SK-N-SH (cell line): Measurements from ENCODE around the gene STK39.

Experiments used
- CHD2 ChIP-seq: fragments of 150-350 bp; IDR thresholded peaks from 2 replicates; pipeline ENCODE4 v1.6.1; 2018; ENCODE audit warnings: low read length; ENCODE audit not compliant: partially characterized antibody
- CTCF ChIP-seq: fragments of 200-600 bp; sonication (generic); IDR thresholded peaks from 2 replicates; pipeline ENCODE4 v1.6.1; 2017; ENCODE audit warnings: antibody characterized with exemption, mild to moderate bottlenecking, moderate library complexity
- EP300 ChIP-seq, 2 experiments: IDR thresholded peaks; 2 replicates each; pipeline versions ENCODE4 v1.4.0 to v1.6.1; 2012; ENCODE audit warnings: borderline replicate concordance in 1 of 2, low read depth in 1 of 2, low read length in 1 of 2
- EZH2phosphoT487 ChIP-seq: fragments of 200-600 bp; sonication (generic); IDR thresholded peaks from 2 replicates; pipeline ENCODE4 v1.6.1; 2017; ENCODE audit warnings: low read depth, mixed run types, mild to moderate bottlenecking, antibody characterized with exemption, moderate library complexity, borderline replicate concordance
- FOXM1 ChIP-seq: IDR thresholded peaks from 2 replicates; pipeline ENCODE4 v1.4.0; 2012; ENCODE audit warnings: low read depth, mild to moderate bottlenecking
- GABPA ChIP-seq: IDR thresholded peaks from 2 replicates; pipeline ENCODE4 v1.4.0; 2012; ENCODE audit warnings: low read depth, mild to moderate bottlenecking
- JUND ChIP-seq: IDR thresholded peaks from 2 replicates; pipeline ENCODE4 v1.4.0; 2012
- MAX ChIP-seq: IDR thresholded peaks from 2 replicates; pipeline ENCODE4 v1.4.0; 2012; ENCODE audit warnings: low read depth
- NRF1 ChIP-seq: IDR thresholded peaks from 2 replicates; pipeline ENCODE4 v1.6.1; 2012; ENCODE audit warnings: low read depth, mild to moderate bottlenecking, low read length
- POLR2AphosphoS5 ChIP-seq: IDR thresholded peaks from 2 replicates; pipeline ENCODE4 v1.6.1; 2012; ENCODE audit warnings: low read depth, low read length
- TAF1 ChIP-seq: IDR thresholded peaks from 2 replicates; pipeline ENCODE4 v1.6.1; 2012; ENCODE audit warnings: low read depth, mild to moderate bottlenecking, low read length, moderate library complexity, borderline replicate concordance
- USF2 ChIP-seq: fragments of 150-350 bp; IDR thresholded peaks from 2 replicates; pipeline ENCODE4 v1.6.1; 2017; ENCODE audit warnings: antibody characterized with exemption, low read length, low read depth, borderline replicate concordance
- YY1 ChIP-seq: IDR thresholded peaks from 2 replicates; pipeline ENCODE4 v1.4.0; 2012; ENCODE audit warnings: low read depth, mild to moderate bottlenecking

- TF ChIP-seq MAX (no peak), YY1 (no peak), CTCF (no peak), USF2 (no peak), TAF1 (no peak), FOXM1 (no peak), EP300 (IDR thresholded peaks at IDR 0.05; ENCODE audit: borderline replicate concordance in 1 of 2, low read depth in 1 of 2, low read length in 1 of 2) (no peak), GABPA (no peak), POLR2AphosphoS5 (no peak), JUND (no peak), CHD2 (no peak), EZH2phosphoT487 (no peak), NRF1 (no peak)
These were observed 109.8 kb downstream of the STK39 start for GRCh38 chr2:168137510-168138180.
